ENCODE measurements around the gene TRIM2.

Gene TRIM2

GRCh38 chr4:153268295-153268694 is 64.1 kb downstream of the TRIM2 start:
- H3K4me3 ChIP-seq (ENCODE audit: low read length), result no peak overlapping the region
- TF ChIP-seq EZH2 (optimal IDR thresholded peaks at IDR 0.05; ENCODE audit: low read depth, low read length) (no peak), EZH2phosphoT487 (IDR thresholded peaks at IDR 0.05; ENCODE audit: low read length) (no peak)
- TF ChIP-seq, protein P1, sequence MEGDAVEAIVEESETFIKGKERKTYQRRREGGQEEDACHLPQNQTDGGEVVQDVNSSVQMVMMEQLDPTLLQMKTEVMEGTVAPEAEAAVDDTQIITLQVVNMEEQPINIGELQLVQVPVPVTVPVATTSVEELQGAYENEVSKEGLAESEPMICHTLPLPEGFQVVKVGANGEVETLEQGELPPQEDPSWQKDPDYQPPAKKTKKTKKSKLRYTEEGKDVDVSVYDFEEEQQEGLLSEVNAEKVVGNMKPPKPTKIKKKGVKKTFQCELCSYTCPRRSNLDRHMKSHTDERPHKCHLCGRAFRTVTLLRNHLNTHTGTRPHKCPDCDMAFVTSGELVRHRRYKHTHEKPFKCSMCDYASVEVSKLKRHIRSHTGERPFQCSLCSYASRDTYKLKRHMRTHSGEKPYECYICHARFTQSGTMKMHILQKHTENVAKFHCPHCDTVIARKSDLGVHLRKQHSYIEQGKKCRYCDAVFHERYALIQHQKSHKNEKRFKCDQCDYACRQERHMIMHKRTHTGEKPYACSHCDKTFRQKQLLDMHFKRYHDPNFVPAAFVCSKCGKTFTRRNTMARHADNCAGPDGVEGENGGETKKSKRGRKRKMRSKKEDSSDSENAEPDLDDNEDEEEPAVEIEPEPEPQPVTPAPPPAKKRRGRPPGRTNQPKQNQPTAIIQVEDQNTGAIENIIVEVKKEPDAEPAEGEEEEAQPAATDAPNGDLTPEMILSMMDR (IDR thresholded peaks at IDR 0.05; ENCODE audit: low read length), result no peak
- H4K20me1 ChIP-seq (ENCODE audit: insufficient read depth, low read length), result no peaks in the 10 kb centered on the region
- no peak overlapping the region for H3K9ac ChIP-seq (ENCODE audit: low read length)
- no peak for DNase-seq
- H2AFZ ChIP-seq (ENCODE audit: low read length), result peak overlapping the region; percentile 57
- no peaks in the 10 kb centered on the region for H3K27me3 ChIP-seq (replicated peaks; ENCODE audit: insufficient read depth, low read length)
- no peaks in the 10 kb centered on the region for H3K9me2 ChIP-seq (replicated peaks; ENCODE audit: insufficient read depth, low read length)
- no peak overlapping the region for H3K27ac ChIP-seq (ENCODE audit: low read length)
- no peaks in the 10 kb centered on the region for H3K79me2 ChIP-seq (ENCODE audit: low read length)
- no peak overlapping the region for H3K4me2 ChIP-seq (ENCODE audit: low read depth, low read length)
- H3K4me1 ChIP-seq (ENCODE audit: low read length), result peaks cover 5% of the 10 kb centered on the region; the same call in 1 of the 2 replicates
- H3F3A ChIP-seq (ENCODE audit: insufficient read depth, low read length), result no peaks in the 10 kb centered on the region
- no peaks in the 10 kb centered on the region for H3K36me3 ChIP-seq (replicated peaks; ENCODE audit: insufficient read depth, low read length)
- no peaks in the 10 kb centered on the region for H3K9me3 ChIP-seq (replicated peaks; ENCODE audit: insufficient read depth, low read length)

GRCh38 chr4:153269218-153269990 is 65.2 kb downstream of the TRIM2 start:
- H3K4me1 ChIP-seq (ENCODE audit: low read length), result peaks cover 5% of the 10 kb centered on the region; the same call in 1 of the 2 replicates
- H3K9ac ChIP-seq (ENCODE audit: low read length), result no peak overlapping the region
- H3K9me3 ChIP-seq (replicated peaks; ENCODE audit: insufficient read depth, low read length), result no peaks in the 10 kb centered on the region
- no peak for DNase-seq
- no peak overlapping the region for H3K4me2 ChIP-seq (ENCODE audit: low read depth, low read length)
- H3F3A ChIP-seq (ENCODE audit: insufficient read depth, low read length), result no peaks in the 10 kb centered on the region
- no peak overlapping the region for H3K27ac ChIP-seq (ENCODE audit: low read length)
- TF ChIP-seq EZH2 (optimal IDR thresholded peaks at IDR 0.05; ENCODE audit: low read depth, low read length) (no peak), EZH2phosphoT487 (IDR thresholded peaks at IDR 0.05; ENCODE audit: low read length) (no peak)
- TF ChIP-seq, protein P1 (IDR thresholded peaks at IDR 0.05; ENCODE audit: low read length), result no peak
- no peaks in the 10 kb centered on the region for H4K20me1 ChIP-seq (ENCODE audit: insufficient read depth, low read length)
- H3K27me3 ChIP-seq (replicated peaks; ENCODE audit: insufficient read depth, low read length), result no peaks in the 10 kb centered on the region
- H3K79me2 ChIP-seq (ENCODE audit: low read length), result no peaks in the 10 kb centered on the region
- H3K4me3 ChIP-seq (ENCODE audit: low read length), result no peak overlapping the region
- H3K9me2 ChIP-seq (replicated peaks; ENCODE audit: insufficient read depth, low read length), result no peaks in the 10 kb centered on the region
- H3K36me3 ChIP-seq (replicated peaks; ENCODE audit: insufficient read depth, low read length), result no peaks in the 10 kb centered on the region
- H2AFZ ChIP-seq (ENCODE audit: low read length), result no peak overlapping the region

GRCh38 chr4:153270361-153270760 is 66.1 kb downstream of the TRIM2 start:
- DNase-seq, result no peak
- Histone ChIP-seq H3K36me3 (replicated peaks; ENCODE audit: insufficient read depth, low read length) (no peaks in the 10 kb centered on the region), H3K27ac (ENCODE audit: low read length) (no peak overlapping the region), H3K9me3 (replicated peaks; ENCODE audit: insufficient read depth, low read length) (no peaks in the 10 kb centered on the region), H3K9ac (ENCODE audit: low read length) (no peak overlapping the region), H3K79me2 (ENCODE audit: low read length) (no peaks in the 10 kb centered on the region), H2AFZ (ENCODE audit: low read length) (no peak overlapping the region), H3K4me1 (ENCODE audit: low read length) (peaks cover 5% of the 10 kb centered on the region; the same call in 1 of the 2 replicates), H3F3A (ENCODE audit: insufficient read depth, low read length) (no peaks in the 10 kb centered on the region), H4K20me1 (ENCODE audit: insufficient read depth, low read length) (no peaks in the 10 kb centered on the region), H3K9me2 (replicated peaks; ENCODE audit: insufficient read depth, low read length) (no peaks in the 10 kb centered on the region), H3K27me3 (replicated peaks; ENCODE audit: insufficient read depth, low read length) (no peaks in the 10 kb centered on the region), H3K4me3 (ENCODE audit: low read length) (no peak overlapping the region), H3K4me2 (ENCODE audit: low read depth, low read length) (no peak overlapping the region)
- TF ChIP-seq EZH2 (optimal IDR thresholded peaks at IDR 0.05; ENCODE audit: low read depth, low read length) (no peak), EZH2phosphoT487 (IDR thresholded peaks at IDR 0.05; ENCODE audit: low read length) (no peak)
- TF ChIP-seq, protein P1 (IDR thresholded peaks at IDR 0.05; ENCODE audit: low read length), result no peak
